SK-N-MC (cell line): ENCODE data around the gene TMEM131L.

ENCODE experiments used
- EZH2 ChIP-seq: fragments of 200-600 bp; sonication (generic); IDR thresholded peaks from one replicate; pipeline ENCODE4 v1.6.1; 2017; ENCODE audit warnings: antibody characterized with exemption
- FOXP2 ChIP-seq: optimal IDR thresholded peaks from 2 replicates; pipeline ENCODE3; 2011; ENCODE audit warnings: mild to moderate bottlenecking, moderate library complexity; ENCODE audit not compliant: insufficient read depth; ENCODE audit errors: extremely low read length, control extremely low read depth
- POLR2AphosphoS5 ChIP-seq: IDR thresholded peaks from 2 replicates; pipeline ENCODE4 v1.6.1; 2012; ENCODE audit warnings: mild to moderate bottlenecking, low read depth, low read length, borderline replicate concordance

GRCh38 chr4:153471698-153472093 is 5.5 kb downstream of the TMEM131L start:
- TF ChIP-seq POLR2AphosphoS5 (no peak), EZH2 (no peak), FOXP2 (no peak)
